22Rv1 (cell line): Measurements from ENCODE around the gene PRDM16.

ENCODE experiments used
- H3K27ac ChIP-seq: fragments of 450-650 bp; 2 replicates; pipeline ENCODE4 v1.5.1; 2017
- CTCF ChIP-seq: fragments of 450-650 bp; IDR thresholded peaks from 2 replicates; pipeline ENCODE4 v1.5.1; 2017; ENCODE audit warnings: mild to moderate bottlenecking
- ZFX ChIP-seq: fragments of 450-650 bp; IDR thresholded peaks from 2 replicates; pipeline ENCODE4 v1.6.1; 2017; ENCODE audit warnings: antibody characterized with exemption, borderline replicate concordance

Gene PRDM16

DNA sequence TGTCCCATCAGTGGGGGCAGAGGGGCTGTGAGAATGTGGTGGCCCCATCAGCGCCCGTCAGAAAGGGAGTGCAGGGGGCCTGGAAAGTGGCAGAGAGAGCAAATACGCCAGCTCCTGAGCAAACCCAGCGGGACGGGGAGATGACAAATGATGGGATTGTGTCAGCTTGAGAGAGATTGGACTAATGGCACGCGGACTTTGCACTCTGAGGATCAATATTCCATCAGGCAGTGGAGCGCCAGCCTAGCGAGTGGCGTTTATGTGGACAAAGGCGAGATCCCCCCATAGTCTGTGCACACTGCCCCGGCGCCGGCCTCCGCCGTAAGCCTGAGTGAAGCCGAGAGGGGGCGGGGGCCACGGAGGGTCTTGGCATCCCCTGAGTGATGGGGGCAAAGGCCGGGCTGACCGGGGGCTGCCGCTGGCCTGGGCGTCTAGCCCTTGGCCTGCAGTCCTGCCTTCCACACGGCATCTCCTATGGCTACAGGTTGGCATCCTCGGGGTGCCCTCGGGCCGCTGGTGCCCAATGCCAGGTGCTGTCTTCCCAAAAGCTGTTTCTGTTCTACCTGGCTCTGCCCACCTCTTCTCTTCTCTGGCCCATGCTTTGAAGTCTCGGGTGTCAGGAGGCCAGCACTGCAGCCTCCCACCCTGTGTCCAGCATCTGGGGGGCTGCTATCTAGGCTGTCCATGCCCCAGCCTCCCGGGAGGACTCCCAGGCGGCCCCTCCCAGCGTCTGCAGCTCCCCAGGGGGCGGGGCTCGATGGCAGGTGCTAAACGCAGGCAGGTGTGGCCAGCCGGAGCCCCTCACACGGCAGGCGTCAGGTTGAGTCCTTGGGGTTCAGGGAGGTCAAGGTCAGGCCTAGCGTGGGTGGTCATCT lies 46.5 kb downstream of the PRDM16 start:
- TF ChIP-seq CTCF (no peak), ZFX (no peak)
- H3K27ac ChIP-seq, result no peak overlapping the region

DNA sequence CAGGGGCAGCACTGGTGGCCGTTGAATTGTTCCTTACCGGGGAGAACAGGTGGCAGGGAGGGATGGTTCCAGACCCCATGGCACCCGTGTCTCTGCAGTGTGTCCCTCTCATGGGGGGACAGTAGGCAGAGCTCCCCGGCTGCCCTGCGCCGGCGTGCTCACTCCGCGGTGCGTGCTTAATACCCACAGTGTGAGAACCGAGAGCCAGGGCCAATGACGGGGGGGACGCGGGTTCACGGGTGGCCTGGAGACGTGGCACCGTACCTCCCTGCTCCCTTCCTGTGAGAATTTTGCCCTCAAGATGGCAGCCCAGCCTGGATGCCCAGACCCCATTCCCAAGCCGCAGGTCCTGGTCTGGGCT lies 47.1 kb downstream of the PRDM16 start:
- TF ChIP-seq CTCF (no peak), ZFX (no peak)
- no peak overlapping the region for H3K27ac ChIP-seq

DNA sequence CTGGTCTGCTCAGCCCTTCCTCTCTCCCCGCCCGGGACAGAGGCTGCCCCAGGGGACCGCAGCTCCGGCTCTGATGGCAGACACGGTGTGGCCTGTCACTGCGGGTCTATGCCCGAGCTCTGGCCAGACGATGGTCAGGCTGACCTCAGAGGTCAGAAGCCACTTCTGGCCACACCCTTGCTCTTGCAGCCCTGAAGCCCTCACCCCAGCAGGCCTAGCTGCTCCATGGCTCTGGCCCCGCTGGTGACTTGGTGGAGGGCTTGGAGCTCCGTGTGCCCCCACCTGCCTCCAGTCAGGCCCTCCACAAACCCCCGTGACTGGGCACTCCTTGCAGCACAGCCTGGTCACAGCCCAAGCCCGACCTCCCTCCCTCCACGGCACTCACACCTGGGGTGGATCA lies 47.6 kb downstream of the PRDM16 start:
- H3K27ac ChIP-seq, result no peak overlapping the region
- no peak for TF ChIP-seq ZFX

DNA sequence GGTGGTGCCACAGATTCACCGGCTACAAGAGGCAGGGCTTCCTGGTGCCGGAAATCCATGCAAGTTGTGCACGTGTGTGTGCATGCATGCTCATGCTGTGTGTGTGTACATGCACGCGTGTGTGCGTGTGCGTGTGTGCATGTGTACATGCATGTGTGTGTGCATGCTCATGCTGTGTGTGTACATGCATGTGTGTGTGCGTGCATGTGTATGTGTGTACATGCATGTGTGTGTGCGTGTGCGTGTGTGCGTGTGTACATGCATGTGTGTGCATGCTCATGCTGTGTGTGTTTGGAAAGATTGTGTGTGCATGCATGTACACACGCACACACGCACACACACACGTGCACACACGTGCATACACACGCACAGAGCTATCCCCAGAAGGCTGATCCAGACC lies 48.9 kb downstream of the PRDM16 start:
- no peak for TF ChIP-seq ZFX
- no peak for TF ChIP-seq CTCF

DNA sequence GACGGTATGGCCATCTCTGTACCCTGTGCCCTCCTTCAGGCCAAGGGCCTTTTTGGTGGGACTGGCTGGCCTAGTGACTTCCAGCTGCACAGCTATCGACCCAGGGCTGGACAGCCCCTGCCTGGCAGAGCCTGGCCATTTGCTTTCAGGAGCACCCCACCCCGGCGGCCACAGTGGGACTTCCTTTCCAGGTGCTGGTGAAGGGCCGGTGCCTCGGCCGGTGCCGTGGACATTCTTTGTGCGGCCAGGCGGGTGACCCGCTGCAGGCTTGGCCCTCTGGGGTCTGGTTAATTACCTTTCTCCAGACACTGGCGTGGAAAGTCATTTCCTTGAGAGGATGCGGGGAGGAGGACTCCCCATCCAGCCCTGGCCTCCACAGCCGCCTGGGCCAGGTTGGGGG lies 50.1 kb downstream of the PRDM16 start:
- TF ChIP-seq ZFX (no peak), CTCF (no peak)
- H3K27ac ChIP-seq, result no peak overlapping the region

More for the DNA sequence above, 48.9 kb downstream of the PRDM16 start:
- no peak overlapping the region for H3K27ac ChIP-seq

DNA sequence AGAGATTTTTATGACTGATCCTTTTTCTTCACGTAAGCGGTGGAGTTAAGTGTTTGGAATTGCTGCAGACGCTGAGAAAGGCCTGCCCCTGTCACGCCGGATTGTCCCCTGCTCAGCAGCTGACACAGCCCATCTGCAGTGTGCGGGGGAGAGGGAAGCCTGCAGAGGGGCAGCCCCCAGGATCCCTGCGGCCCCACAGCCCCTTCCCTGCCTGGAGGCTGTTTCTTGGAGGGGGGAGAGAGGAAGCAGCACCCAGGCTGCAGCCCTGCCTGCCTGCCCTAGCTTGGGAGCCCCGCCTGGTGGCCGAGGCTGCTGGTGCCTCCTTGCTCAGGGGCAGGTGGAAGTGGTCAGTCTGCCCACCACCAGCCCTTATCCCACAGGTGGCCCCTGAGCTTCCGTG lies 50.7 kb downstream of the PRDM16 start:
- no peak for TF ChIP-seq CTCF
- no peak for TF ChIP-seq ZFX

DNA sequence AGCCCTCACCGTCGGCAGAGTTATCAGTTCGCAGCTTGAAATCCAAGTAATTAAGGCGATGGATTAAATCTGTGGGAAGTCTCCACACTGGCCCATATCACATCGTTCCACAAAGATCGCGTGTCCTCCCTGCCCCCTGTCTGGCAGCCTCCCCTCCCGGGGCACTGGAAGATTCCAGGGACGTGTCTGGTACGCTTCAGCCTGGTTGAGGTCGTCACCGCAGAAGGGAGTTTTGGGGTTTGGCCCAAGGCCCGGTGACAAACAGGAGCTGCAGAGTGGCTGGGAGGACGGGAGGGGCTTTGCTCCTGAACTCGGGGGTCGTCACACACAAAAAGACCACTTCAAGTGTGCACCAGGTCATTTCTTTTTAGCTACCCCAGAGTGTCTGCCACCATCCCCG lies 51.1 kb downstream of the PRDM16 start:
- H3K27ac ChIP-seq, result no peak overlapping the region
- TF ChIP-seq CTCF (no peak), ZFX (no peak)

More for the DNA sequence above, 50.7 kb downstream of the PRDM16 start:
- no peak overlapping the region for H3K27ac ChIP-seq
